GM03348 (cell line): ENCODE results near the gene CLK3.
A peak's percentile ranks its signal among the peaks of the same experiment; 100 is the strongest.
"Not testable (repeated sequence)": the region's sequence is repeated elsewhere in the genome, so short reads cannot be mapped to it uniquely, and the experiment has no call there.

Experiments
- DNase-seq: peaks from one replicate; pipeline ENCODE4 v3.0.0; 2012; ENCODE audit warnings: low spot score

The CLK3 gene

GRCh38 chr15:74643665-74644204, 28.1 kb downstream of the CLK3 start:
- no peak for DNase-seq

DNA sequence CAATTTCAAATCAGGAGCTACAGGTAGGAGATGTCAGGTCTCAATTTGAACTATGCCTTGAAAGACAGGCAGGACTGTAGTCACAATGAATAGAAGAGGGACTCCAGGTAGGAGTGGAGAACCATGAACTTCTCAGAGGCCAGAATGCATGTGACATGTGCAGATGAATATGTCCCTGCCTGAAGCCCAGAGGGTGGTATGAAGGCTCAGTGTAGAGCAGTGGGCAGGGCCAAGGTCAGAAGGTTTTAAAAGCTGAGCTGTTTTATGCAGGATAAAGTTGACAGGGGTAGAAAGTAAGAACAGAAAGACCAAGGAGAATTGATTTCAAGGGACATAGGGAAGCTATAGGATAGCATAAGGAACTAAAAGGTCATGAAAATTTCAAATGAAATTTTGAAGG, 30.8 kb downstream of the CLK3 start:
- DNase-seq = no peak

GRCh38 chr15:74648051-74648842, 32.6 kb downstream of the CLK3 start:
- DNase-seq = no peak

DNA sequence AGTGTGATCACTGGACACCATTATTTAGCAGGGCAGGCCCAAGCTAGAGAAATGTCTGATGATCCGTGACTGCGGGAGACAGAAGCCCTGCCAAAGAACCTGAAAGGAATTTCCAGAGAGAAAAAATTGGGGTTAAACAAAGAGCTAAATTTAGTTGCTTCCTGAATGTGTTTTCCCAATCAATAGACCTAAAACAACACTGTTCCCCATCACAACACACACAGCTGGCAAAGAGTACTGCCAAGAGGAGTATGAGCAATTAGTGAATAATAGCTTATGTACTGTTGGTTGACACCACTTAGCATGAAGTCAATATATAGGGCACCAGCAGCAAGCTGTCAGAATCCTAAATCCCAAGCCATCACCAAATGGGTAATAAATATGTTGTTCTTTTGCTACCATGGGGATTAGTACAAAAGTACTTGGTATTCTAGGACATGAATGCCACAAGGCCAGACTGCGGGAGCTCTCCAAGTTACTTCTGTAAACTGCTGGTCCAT, 35.7 kb downstream of the CLK3 start:
- DNase-seq = no peak

GRCh38 chr15:74653426-74654102, 37.9 kb downstream of the CLK3 start:
- DNase-seq = peak; percentile 86

DNA sequence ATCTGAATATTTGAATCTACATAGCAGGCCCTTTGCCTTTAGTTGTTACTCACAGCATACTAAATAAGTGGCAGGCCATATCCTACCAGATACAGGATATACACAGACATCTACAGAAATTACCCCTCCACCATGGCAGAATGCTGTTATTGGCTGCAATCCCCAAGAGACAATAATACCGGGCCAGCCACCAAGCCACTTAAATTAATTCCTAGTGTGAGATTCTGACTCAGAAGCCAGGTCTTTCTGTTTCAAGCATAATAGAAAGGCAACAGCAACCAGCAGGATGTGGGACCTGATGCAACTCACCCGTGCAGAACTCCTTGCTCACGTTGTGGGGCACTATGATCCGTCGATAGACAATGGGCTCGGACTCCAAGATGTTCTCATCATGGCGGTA, 39.8 kb downstream of the CLK3 start:
- no peak for DNase-seq

- DNase-seq = no peak
These were observed 41.4 kb downstream of the CLK3 start for GRCh38 chr15:74656935-74657535.

DNA sequence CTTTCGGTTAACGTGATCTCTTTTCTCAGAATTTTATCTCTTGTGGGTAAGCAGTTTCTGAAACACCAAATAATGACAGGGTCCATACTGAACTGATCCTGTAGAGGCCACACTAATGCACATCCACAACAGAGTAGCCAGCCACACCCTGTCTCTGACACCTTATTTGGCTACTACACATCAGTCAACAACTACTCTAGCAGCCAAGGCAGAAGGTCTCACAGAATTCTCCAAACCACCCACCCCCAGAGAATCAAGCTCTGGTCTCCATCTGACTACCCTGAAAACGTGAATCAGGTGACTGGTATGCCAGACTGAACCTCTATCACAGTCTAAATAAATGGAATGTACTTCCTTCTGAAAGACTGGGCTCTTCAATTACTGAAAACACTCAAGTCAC, 42.2 kb downstream of the CLK3 start:
- peak; percentile 38 for DNase-seq

- not testable (repeated sequence) for DNase-seq
These were observed 45.6 kb downstream of the CLK3 start for GRCh38 chr15:74661280-74661679.

- no peak for DNase-seq
These were observed 46.6 kb downstream of the CLK3 start for GRCh38 chr15:74662064-74662860.

DNA sequence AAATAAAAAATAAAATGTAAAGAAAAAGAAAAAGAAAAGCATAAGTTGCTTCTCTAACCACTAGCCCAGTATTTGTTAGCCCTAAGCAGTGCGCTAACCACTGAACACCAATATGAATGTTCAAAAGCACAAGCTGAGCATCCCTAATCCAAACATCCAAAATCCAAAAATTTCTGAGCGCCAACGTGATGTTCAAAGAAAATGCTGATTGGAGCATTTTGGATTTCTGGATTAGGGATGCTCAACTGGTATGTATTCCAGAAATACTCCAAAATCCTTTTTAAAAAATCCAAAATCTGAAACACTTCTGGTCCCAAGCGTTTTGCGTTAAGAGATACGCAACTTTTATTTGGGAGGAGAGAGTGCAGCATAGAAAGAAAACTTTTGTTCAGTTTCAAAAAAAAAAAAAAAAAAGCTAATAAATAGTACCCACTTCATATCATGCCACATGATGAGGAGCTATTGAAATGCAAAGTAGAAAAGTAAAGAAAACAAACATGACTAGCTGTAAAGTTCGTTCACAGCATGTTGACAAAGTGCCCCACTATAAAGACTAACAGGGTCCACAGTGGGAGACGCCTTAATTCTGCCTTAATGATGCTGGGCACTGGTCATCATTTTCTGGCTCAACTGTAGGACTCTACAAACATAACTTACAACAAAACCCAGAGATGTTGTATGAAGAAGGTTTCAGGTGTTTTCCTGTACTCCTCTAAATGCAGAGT, 47.8 kb downstream of the CLK3 start:
- no peak for DNase-seq

GRCh38 chr15:74664028-74664616, 48.5 kb downstream of the CLK3 start:
- peak; percentile 60 for DNase-seq

GRCh38 chr15:74664670-74665069, 49.0 kb downstream of the CLK3 start:
- DNase-seq = no peak

GRCh38 chr15:74667975-74668374, 52.3 kb downstream of the CLK3 start:
- no peak for DNase-seq

GRCh38 chr15:74669627-74670026, 54.0 kb downstream of the CLK3 start:
- DNase-seq = no peak

DNA sequence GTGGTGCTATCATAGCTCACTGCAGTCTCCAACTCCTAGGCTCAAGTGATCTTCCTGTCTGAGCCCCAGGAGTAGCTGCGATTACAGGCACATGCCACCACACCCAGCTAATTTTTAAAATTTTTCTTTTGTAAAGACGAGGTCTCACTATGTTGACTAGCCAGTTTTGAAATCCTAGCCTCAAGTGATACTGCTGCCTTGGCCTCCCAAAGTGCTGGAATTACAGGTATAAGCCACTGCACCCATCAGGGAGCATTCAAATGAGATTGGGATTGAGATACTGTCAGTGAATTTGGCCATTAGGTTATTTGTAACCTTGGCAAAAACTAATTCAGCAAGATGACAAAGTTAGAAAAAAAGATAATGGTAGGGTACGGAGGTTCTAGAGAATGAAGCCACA, 58.5 kb downstream of the CLK3 start:
- DNase-seq = no peak

DNA sequence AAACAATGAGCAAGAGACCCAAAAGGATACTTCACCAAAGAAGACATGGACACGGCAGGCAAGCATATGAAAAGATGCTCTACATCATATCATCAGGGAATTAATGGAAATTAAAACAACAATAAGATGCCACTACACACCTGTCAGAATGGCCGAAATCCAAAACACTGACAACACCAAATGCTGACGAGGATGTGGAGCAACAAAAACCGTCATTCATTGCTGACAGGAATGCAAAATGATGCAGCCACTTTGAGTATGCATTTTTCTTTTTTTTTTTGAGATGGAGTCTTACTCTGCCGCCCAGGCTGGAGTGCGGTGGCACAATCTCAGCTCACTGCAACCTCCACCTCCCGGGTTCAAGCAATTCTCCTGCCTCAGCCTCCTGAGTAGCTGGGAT, 61.2 kb downstream of the CLK3 start:
- DNase-seq = no peak
